OCI-LY1 (cell line): ENCODE data around the gene B4GALT3.

Experiments used
- H2AFZ ChIP-seq: fragments of 200-600 bp; sonication (generic), shearing (Covaris generic); 2 replicates; pipeline ENCODE4 v1.6.0; 2014; ENCODE audit warnings: antibody characterized with exemption, mild to moderate bottlenecking, low read length
- H3F3A ChIP-seq: fragments of 200-600 bp; sonication (generic), shearing (Covaris generic); 2 replicates; pipeline ENCODE4 v1.6.0; 2014; ENCODE audit warnings: mild to moderate bottlenecking, antibody characterized with exemption, low read length, moderate library complexity; ENCODE audit not compliant: insufficient read depth
- H3K27ac ChIP-seq: fragments of 200-600 bp; sonication (generic); 2 replicates; pipeline ENCODE4 v1.5.1; 2014; ENCODE audit warnings: low read length, mixed run types, mild to moderate bottlenecking, low read depth; ENCODE audit not compliant: poor library complexity, severe bottlenecking
- H3K27me3 ChIP-seq: fragments of 200-600 bp; sonication (generic); 2 replicates; pipeline ENCODE4 v1.6.0; 2014; ENCODE audit warnings: antibody characterized with exemption, mild to moderate bottlenecking, low read length, moderate library complexity; ENCODE audit not compliant: insufficient read depth
- H3K36me3 ChIP-seq: fragments of 200-600 bp; sonication (generic); 2 replicates; pipeline ENCODE4 v1.6.1; 2014; ENCODE audit warnings: mild to moderate bottlenecking, antibody characterized with exemption, low read length, moderate library complexity, mixed read lengths; ENCODE audit not compliant: insufficient read depth
- H3K4me1 ChIP-seq: fragments of 200-600 bp; sonication (generic); 2 replicates; pipeline ENCODE4 v1.5.1; 2014; ENCODE audit warnings: mild to moderate bottlenecking, low read length, moderate library complexity; ENCODE audit not compliant: insufficient read depth, severe bottlenecking
- H3K4me2 ChIP-seq: fragments of 200-600 bp; sonication (generic), shearing (Covaris generic); 2 replicates; pipeline ENCODE4 v1.6.1; 2014; ENCODE audit warnings: low read length
- H3K4me3 ChIP-seq: fragments of 200-600 bp; sonication (generic); 2 replicates; pipeline ENCODE4 v1.5.1; 2014; ENCODE audit warnings: low read length, low read depth, mild to moderate bottlenecking, mixed read lengths; ENCODE audit not compliant: poor library complexity, severe bottlenecking
- H3K79me2 ChIP-seq: fragments of 200-600 bp; shearing (Covaris generic); 2 replicates; pipeline ENCODE4 v1.6.1; 2016; ENCODE audit warnings: mixed run types, low read length, mixed read lengths; ENCODE audit not compliant: insufficient read depth
- H3K9ac ChIP-seq: fragments of 200-600 bp; sonication (generic), shearing (Covaris generic); 2 replicates; pipeline ENCODE4 v1.6.1; 2014; ENCODE audit warnings: mild to moderate bottlenecking, low read length, mixed read lengths
- H3K9me2 ChIP-seq: fragments of 200-600 bp; sonication (generic), shearing (Covaris generic); 2 replicates; pipeline ENCODE4 v1.6.1; 2014; ENCODE audit warnings: low read depth, mild to moderate bottlenecking, low read length, mixed read lengths
- H3K9me3 ChIP-seq: fragments of 200-600 bp; shearing (Covaris generic); 2 replicates; pipeline ENCODE4 v1.6.1; 2014; ENCODE audit warnings: low read length, mixed read lengths
- H4K20me1 ChIP-seq: fragments of 200-600 bp; sonication (generic), shearing (Covaris generic); 2 replicates; pipeline ENCODE4 v1.6.0; 2016; ENCODE audit warnings: mild to moderate bottlenecking, low read length; ENCODE audit not compliant: insufficient read depth
- EZH2 ChIP-seq: fragments of 200-600 bp; sonication (generic), shearing (Covaris generic); IDR thresholded peaks from 2 replicates; pipeline ENCODE4 v1.8.0; 2017; ENCODE audit warnings: borderline replicate concordance, mixed run types, mild to moderate bottlenecking, antibody characterized with exemption, low read length, moderate library complexity, mixed read lengths
- TF ChIP-seq, protein P1 (sequence below): fragments of 200-600 bp; sonication (generic), shearing (Covaris generic); IDR thresholded peaks from 2 replicates; pipeline ENCODE4 v1.5.1; 2017; ENCODE audit warnings: mild to moderate bottlenecking, antibody characterized with exemption, low read length, moderate library complexity, mixed read lengths

Gene B4GALT3

DNA sequence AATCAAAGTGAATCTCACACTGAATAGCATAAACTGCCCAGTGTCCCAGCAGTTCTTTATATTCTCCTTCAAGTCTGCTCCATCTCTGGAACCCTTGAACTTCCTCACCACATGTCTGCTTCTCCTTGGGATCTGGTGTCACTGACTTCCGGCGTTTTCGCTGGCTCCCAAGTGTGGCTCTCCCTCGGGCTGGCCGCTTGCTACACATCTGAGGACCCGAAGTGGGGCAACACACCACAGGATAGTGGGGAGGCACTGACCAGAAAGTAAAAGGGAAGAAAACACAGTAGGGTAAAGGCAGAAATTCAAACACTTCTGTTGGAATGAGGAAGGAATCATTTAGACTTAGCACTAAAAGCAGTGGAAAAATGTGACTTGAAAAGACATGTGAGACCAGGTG lies 54.3 kb downstream of the B4GALT3 start:
- Histone ChIP-seq H3K9ac (no peak overlapping the region), H3K79me2 (no peaks in the 10 kb centered on the region), H3K9me3 (no peaks in the 10 kb centered on the region), H3K4me3 (no peak overlapping the region), H4K20me1 (no peaks in the 10 kb centered on the region), H3K36me3 (peaks cover 74% of the 10 kb centered on the region), H3K9me2 (no peaks in the 10 kb centered on the region), H3K27ac (no peak overlapping the region), H3F3A (no peaks in the 10 kb centered on the region), H3K4me1 (peaks cover 18% of the 10 kb centered on the region), H2AFZ (no peak overlapping the region), H3K4me2 (no peak overlapping the region), H3K27me3 (no peaks in the 10 kb centered on the region)
- no peak for TF ChIP-seq EZH2
- TF ChIP-seq, protein P1, sequence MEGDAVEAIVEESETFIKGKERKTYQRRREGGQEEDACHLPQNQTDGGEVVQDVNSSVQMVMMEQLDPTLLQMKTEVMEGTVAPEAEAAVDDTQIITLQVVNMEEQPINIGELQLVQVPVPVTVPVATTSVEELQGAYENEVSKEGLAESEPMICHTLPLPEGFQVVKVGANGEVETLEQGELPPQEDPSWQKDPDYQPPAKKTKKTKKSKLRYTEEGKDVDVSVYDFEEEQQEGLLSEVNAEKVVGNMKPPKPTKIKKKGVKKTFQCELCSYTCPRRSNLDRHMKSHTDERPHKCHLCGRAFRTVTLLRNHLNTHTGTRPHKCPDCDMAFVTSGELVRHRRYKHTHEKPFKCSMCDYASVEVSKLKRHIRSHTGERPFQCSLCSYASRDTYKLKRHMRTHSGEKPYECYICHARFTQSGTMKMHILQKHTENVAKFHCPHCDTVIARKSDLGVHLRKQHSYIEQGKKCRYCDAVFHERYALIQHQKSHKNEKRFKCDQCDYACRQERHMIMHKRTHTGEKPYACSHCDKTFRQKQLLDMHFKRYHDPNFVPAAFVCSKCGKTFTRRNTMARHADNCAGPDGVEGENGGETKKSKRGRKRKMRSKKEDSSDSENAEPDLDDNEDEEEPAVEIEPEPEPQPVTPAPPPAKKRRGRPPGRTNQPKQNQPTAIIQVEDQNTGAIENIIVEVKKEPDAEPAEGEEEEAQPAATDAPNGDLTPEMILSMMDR: no peak

DNA sequence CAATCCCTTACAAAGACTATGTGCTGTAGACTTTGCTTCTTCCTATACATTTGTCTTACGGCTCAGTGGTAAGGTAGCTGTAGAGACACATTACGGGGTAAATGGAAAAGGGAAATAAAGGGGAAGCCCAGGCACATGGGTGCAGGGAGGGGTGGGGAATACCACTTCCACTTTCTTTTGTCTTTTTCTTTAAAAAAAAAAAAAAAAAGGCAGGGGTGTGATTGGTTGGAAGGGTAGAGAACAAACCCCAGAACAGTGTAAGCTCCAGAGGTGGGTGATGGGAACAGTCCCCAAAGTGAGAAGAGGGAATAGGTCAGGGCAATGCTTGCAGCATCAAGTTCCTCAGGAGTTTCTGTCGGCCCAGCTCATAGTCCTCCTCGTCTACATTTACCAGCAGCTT lies 55.5 kb downstream of the B4GALT3 start:
- no peaks in the 10 kb centered on the region for H3K27me3 ChIP-seq
- H3F3A ChIP-seq: no peaks in the 10 kb centered on the region
- H3K4me2 ChIP-seq: no peak overlapping the region
- H2AFZ ChIP-seq: no peak overlapping the region
- H3K4me3 ChIP-seq: no peak overlapping the region
- H3K36me3 ChIP-seq: peaks cover 63% of the 10 kb centered on the region
- peaks cover 9% of the 10 kb centered on the region for H3K79me2 ChIP-seq
- H3K9me3 ChIP-seq: no peaks in the 10 kb centered on the region
- H3K4me1 ChIP-seq: peaks cover 19% of the 10 kb centered on the region
- TF ChIP-seq, protein P1: no peak
- no peak for TF ChIP-seq EZH2
- H3K9ac ChIP-seq: no peak overlapping the region
- no peaks in the 10 kb centered on the region for H4K20me1 ChIP-seq
- H3K9me2 ChIP-seq: no peaks in the 10 kb centered on the region
- no peak overlapping the region for H3K27ac ChIP-seq
